Ectodermal cell (in vitro differentiated cells): Measurements from ENCODE around the gene C19orf25.

Source experiments
- H3K27ac ChIP-seq: 2 replicates; pipeline ENCODE4 v1.7.0; 2013; ENCODE audit warnings: mild to moderate bottlenecking, low read depth, low read length; ENCODE audit not compliant: insufficient read depth, poor library complexity, severe bottlenecking
- H3K27me3 ChIP-seq: 2 replicates; pipeline ENCODE4 v1.7.0; 2013; ENCODE audit warnings: mild to moderate bottlenecking, low read length; ENCODE audit not compliant: insufficient read depth, control insufficient read depth, poor library complexity, severe bottlenecking
- H3K36me3 ChIP-seq: one replicate; pipeline ENCODE4 v1.7.0; 2013; ENCODE audit warnings: low read length; ENCODE audit not compliant: control insufficient read depth, insufficient read depth
- H3K4me1 ChIP-seq: one replicate; pipeline ENCODE4 v1.7.0; 2013; ENCODE audit warnings: low read length; ENCODE audit not compliant: control insufficient read depth, insufficient read depth
- H3K4me3 ChIP-seq: 2 replicates; pipeline ENCODE4 v1.7.0; 2013; ENCODE audit warnings: low read depth, low read length, control low read depth; ENCODE audit not compliant: insufficient read depth
- H3K9me3 ChIP-seq: 2 replicates; pipeline ENCODE4 v1.7.0; 2013; ENCODE audit warnings: mild to moderate bottlenecking, low read length, moderate library complexity; ENCODE audit not compliant: control insufficient read depth
- WGBS, 2 experiments: methylation state at CpG; one replicate each; pipeline ENCODE4 v1.1.7; 2013; ENCODE audit warnings: missing lambda C conversion rate in 2 of 2; 5-methylcytosine and 5-hydroxymethylcytosine counted together

C19orf25 gene

DNA sequence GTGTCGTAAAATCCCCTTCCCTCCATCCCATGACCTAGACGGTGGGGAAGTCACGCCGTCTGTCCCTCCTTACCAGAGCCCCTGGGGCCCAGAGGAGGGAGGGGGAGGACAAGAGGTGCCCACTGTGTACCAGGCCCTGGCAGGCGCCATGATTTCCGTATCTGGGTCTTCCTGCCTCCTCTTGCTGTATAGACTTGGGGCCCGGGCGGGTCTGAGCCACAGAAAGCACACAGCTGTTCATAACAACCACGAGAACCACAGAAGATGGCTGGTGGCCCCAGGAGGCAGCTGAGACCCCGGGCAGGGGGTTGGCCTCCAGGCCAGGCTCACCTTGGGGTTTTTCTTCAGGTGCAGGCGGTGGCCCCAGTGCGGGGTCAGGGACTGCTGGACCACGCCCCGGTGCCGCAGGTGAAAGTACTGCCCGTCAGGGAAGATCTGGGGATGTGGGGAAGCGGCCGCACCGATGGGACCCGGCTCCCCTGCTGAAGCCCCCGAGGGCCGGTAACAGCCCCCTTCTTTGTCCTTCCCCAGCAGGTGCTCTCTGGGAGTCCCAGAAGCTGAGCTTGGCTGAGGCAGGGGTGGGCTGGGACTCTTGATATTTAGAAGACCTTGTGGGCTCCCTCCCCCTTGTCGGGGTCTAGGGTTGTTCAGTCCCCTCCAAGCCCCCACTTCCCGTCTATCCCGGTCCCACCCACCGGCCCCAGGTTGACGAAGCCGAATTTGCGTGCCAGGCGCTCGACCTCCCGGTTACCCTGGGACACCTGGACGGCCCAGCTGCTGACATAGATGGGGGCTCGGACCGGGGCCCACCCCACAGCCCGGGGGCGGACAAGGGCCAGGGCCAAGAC lies 10.7 kb upstream of the C19orf25 start:
- peak overlapping the region; percentile 55 for H3K4me3 ChIP-seq
- H3K36me3 ChIP-seq, result no peaks in the 10 kb centered on the region
- H3K4me1 ChIP-seq, result peaks cover 8% of the 10 kb centered on the region
- peaks cover 34% of the 10 kb centered on the region for H3K27me3 ChIP-seq
- H3K27ac ChIP-seq, result no peak overlapping the region
- WGBS, 2 experiments, result 35 to 36% methylated on average over 37 of the region's 37 CpGs
- no peaks in the 10 kb centered on the region for H3K9me3 ChIP-seq

DNA sequence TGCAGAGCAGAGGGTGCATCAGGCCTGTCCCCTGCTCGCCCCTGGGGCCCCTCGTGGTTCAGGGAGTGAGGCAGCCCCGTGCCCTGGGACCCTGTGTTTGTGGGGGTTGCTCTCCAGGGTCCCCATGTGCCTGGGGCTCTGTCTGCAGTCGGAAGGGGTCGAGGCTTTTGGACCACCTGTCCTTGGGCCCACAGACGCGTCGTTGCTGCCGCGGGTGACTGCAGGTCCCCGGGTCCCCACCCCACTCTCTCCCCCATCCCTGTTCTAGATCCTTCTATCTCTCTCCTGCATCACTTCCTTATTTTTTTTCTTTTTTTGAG lies 9.2 kb upstream of the C19orf25 start:
- H3K4me3 ChIP-seq, result no peak overlapping the region
- no peak overlapping the region for H3K27ac ChIP-seq
- no peaks in the 10 kb centered on the region for H3K36me3 ChIP-seq
- no peaks in the 10 kb centered on the region for H3K9me3 ChIP-seq
- H3K4me1 ChIP-seq, result peaks cover 8% of the 10 kb centered on the region
- peaks cover 23% of the 10 kb centered on the region for H3K27me3 ChIP-seq
- 92 to 94% methylated on average over 11 of the region's 11 CpGs for WGBS, 2 experiments

DNA sequence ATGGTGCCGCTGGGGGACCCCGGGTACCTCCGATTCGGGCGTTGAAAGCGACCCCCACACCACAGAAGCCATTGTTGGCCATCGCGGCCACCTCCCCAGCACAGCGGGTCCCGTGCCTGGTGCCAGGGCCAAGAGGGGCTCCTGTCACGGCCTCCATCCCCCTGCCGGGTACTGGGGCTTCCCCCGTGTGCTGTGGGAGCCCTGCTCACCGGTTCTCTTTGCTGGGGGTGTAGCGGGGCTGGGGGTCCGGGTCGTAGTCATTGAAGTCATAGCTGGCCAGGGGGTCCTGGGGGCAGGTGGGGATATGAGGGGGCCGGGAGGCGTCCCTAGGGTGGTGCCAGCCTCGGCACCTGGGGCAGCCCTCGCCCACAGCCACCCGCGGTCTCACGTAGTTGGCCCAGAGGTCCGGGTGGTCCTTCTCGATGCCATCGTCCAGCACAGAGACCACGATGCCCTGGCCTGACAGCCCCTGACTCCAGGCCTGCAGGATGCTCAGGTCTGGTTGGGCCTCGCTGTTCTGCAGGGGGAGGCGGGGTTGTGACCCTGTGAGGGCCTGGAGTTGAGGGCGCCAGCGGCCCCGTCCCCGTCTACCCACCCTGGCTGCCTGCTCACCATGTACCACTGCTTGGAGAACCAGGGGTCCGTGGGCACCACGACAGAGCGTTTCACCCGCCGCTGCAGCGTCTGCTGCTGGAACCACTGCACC lies 8.7 kb upstream of the C19orf25 start:
- Histone ChIP-seq H3K9me3 (no peaks in the 10 kb centered on the region), H3K36me3 (no peaks in the 10 kb centered on the region), H3K4me3 (no peak overlapping the region), H3K27ac (no peak overlapping the region), H3K27me3 (peaks cover 18% of the 10 kb centered on the region), H3K4me1 (peaks cover 8% of the 10 kb centered on the region)
- 92% methylated on average over 40 of the region's 40 CpGs for WGBS, 2 experiments

DNA sequence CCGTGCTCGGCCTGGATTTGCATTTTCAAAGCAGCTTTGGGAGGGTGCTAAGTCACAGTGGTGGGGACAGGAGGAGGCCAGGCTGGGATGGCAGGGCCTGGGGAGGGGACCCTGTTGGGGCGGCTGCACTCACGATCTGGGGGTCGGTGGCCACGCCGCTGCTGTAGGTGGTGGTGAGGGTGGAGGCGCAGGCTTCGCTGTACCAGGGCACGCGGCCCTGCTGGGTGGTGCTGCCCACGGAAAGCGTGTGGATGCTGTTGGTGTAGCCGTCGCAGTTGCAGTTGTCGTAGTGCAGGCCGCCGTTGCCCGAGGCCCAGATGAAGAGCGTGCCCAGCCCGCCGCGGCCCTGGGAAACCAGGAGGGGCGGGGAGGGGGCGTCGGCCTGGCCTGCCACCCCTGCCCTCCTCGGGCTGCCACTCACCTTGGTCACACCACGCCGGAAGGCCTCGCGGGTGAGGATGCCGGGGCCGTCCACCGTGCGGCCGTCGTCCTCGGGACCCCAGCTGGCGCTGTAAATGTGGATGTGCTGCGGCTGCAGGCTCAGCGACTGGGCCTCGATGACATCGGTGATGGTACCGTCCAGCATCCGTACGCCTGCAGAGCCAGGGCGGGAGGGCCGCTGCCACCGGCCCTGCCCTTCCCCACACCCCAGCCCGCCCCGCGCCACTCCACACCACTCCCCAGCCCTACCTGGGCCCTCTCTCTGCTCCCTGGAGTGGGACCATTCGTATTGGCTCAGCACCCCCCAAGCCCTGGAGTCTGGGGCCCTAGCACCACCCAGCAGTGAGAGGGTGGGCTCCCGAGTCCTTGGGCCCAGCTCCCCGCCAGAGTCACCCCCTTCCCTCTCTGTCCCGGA lies 7.9 kb upstream of the C19orf25 start:
- Histone ChIP-seq H3K36me3 (no peaks in the 10 kb centered on the region), H3K27me3 (peaks cover 10% of the 10 kb centered on the region), H3K27ac (no peak overlapping the region), H3K4me3 (no peak overlapping the region), H3K9me3 (no peaks in the 10 kb centered on the region), H3K4me1 (peaks cover 8% of the 10 kb centered on the region)
- WGBS, 2 experiments, result 93 to 94% methylated on average over 56 of the region's 56 CpGs

DNA sequence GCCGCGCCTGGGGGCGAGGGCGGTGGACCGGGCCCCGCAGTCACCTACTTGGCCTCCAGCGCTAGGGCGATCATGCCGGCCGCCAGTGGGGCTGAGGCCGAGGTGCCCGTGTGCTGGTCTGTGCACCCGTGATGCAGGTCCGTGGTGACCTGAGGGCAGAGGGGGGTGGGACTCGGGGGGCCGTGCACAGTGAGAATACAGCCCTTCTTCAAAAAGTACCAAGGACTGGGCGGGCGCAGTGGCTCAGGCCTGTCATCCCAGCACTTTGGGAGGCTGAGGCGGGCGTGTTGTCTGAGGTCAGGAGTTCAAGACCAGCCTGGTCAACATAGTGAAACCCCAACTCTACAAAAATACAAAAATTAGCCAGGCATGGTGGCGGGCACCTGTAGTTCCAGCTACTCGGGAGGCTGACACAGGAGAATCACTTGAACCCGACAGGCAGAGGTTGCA lies 5.0 kb upstream of the C19orf25 start:
- Histone ChIP-seq H3K4me3 (no peak overlapping the region), H3K9me3 (no peaks in the 10 kb centered on the region), H3K27me3 (no peaks in the 10 kb centered on the region), H3K36me3 (no peaks in the 10 kb centered on the region), H3K27ac (no peak overlapping the region), H3K4me1 (no peaks in the 10 kb centered on the region)
- 95% methylated on average over 23 of the region's 23 CpGs for WGBS, 2 experiments

DNA sequence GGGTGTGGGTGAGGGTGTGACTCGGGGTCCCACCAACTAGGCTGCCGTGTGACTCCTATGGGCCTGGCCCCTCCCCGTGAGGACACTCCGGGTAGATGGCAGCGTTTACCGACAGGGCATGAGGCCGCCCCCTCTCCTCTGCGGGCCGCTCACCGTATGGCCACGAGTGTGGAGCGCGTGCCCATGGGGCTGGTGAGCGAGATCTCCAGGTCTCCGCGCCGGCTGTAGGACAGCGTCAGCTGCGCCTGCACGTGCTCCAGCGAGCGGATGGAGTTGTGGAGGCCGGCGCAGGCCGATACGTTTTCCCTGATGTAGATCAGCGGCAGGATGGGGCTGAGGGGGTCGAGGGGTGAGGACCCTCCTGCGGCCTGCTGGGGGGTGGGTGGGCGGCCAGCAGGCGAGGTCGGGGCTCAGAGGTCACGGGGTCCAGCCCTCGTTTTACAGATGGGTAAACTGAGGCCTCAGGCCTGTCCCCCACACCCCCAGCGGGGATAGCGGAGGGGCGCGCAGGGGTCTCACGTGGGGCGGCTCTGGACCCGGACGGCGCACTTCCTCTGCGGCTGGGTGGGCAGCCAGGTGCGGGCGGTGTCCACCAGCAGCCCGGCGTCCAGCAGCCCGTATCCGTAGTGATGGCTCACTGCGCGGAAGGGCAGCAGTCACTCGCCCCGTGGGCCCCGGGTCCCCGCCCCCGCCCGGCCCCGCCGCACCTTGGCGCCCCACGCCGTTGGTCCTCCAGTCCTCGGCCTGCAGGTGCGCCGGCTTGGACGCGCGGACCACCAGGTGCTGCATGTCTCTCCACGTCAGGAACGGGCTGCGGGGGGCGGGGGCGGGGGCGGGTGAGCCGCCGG lies 4.3 kb upstream of the C19orf25 start:
- no peaks in the 10 kb centered on the region for H3K4me1 ChIP-seq
- 94 to 95% methylated on average over 77 of the region's 77 CpGs for WGBS, 2 experiments
- H3K4me3 ChIP-seq, result no peak overlapping the region
- no peaks in the 10 kb centered on the region for H3K27me3 ChIP-seq
- no peaks in the 10 kb centered on the region for H3K36me3 ChIP-seq
- no peak overlapping the region for H3K27ac ChIP-seq
- no peaks in the 10 kb centered on the region for H3K9me3 ChIP-seq

DNA sequence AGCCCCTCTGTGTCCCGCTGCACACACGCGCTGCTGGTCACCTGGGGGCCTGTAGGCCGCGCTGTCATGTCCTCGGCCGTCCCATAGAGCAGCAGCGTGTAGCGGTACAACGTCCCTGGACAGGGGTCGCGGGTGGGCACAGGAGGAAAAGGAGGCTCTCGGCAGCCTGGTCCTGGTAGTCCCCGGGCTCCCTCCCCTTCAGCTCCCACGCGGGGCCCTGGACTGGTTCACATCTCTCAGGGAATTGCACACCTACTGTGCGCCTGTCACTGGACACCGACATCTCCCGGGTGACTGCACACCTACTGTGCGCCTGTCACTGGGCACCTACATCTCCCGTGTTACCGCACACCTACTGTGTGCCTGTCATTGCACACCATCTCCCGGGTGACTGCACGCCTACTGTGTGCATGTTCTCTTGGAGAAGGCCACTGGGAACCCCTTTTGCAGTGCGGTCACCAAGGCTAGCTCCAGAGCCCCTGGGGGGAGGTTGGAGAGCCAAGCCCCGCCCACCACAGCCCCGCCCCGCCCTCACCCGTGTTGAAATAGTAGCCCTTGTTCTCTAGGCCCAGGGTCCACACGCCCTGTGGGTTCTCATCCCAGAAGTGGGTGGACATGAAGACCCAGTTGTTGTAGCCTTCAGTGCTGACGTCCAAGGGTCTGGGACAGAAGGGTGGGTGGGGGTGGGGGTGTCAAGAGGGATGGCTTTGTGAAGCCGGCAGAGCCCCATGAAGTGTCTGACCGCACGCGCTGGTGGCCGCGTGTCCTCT lies 3.5 kb upstream of the C19orf25 start:
- 91% methylated on average over 37 of the region's 37 CpGs for WGBS, 2 experiments
- Histone ChIP-seq H3K36me3 (no peaks in the 10 kb centered on the region), H3K27me3 (no peaks in the 10 kb centered on the region), H3K4me3 (no peak overlapping the region), H3K9me3 (no peaks in the 10 kb centered on the region), H3K4me1 (peaks cover 4% of the 10 kb centered on the region), H3K27ac (no peak overlapping the region)

DNA sequence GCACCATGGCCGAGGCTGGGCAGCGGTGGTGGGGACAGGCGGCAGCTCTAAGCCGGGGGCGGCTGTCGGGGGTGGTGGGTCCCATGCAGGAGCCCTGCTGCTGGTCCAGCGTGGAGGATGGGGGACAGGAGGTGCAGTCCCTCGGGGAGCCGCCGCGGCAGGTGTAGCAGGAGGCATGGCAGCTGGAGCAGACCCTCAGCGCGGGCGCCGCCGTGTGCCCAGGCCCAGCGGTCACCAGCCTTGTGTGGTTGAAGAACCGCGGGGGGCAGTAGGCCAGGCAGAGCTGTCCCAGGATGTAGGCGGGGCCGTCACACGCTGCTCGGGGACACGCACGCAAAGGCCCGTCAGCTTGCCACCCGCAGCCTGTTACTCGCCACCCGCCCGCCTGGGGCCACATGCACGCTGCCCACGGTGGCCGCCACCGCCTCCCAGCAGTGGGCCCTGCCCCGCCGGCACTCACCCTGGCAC lies 2.9 kb upstream of the C19orf25 start:
- 93 to 94% methylated on average over 36 of the region's 36 CpGs for WGBS, 2 experiments
- H3K4me3 ChIP-seq, result no peak overlapping the region
- H3K9me3 ChIP-seq, result no peaks in the 10 kb centered on the region
- H3K36me3 ChIP-seq, result no peaks in the 10 kb centered on the region
- H3K27ac ChIP-seq, result no peak overlapping the region
- no peaks in the 10 kb centered on the region for H3K27me3 ChIP-seq
- H3K4me1 ChIP-seq, result peaks cover 4% of the 10 kb centered on the region
